Aorta (tissue), 5 donors: ENCODE results near the gene RPL22. TPM values are rescaled to one million over a fixed set of nuclear protein-coding genes. Genes with fewer than 3 reads are reported as not detected.

Experiments used
- ATAC-seq: fragments of 200-7000 bp; cut with Tn5 transposase; one replicate; pipeline ENCODE4 v1.9.1; 2022; ENCODE audit warnings: moderate library complexity; ENCODE audit not compliant: low FRiP score
- DNase-seq, 2 donors: peaks; one replicate each; pipeline ENCODE4 v3.0.0-alpha.2; 2020
- H3K27ac ChIP-seq, 2 donors: one replicate each; pipeline ENCODE4 v1.5.1; 2013; ENCODE audit warnings: low read length in 2 of 2, mild to moderate bottlenecking in 2 of 2, moderate library complexity in 2 of 2, control low read depth in 1 of 2, inconsistent platforms in 1 of 2, low read depth in 1 of 2
- H3K27me3 ChIP-seq, 2 donors: one replicate each; pipeline ENCODE4 v1.6.1; 2013; ENCODE audit warnings: control low read depth in 1 of 2, low read length in 1 of 2, mild to moderate bottlenecking in 1 of 2, moderate library complexity in 1 of 2; ENCODE audit not compliant: insufficient read depth in 2 of 2, control insufficient read depth in 1 of 2
- H3K36me3 ChIP-seq, 2 donors: one replicate each; pipeline ENCODE4 v1.6.1; 2013; ENCODE audit warnings: control low read depth in 1 of 2, low read length in 1 of 2, mild to moderate bottlenecking in 1 of 2; ENCODE audit not compliant: insufficient read depth in 2 of 2, control insufficient read depth in 1 of 2
- H3K4me1 ChIP-seq, 2 donors: one replicate each; pipeline ENCODE4 v1.6.1; 2013; ENCODE audit warnings: low read length in 2 of 2, control low read depth in 1 of 2, mild to moderate bottlenecking in 1 of 2, moderate library complexity in 1 of 2; ENCODE audit not compliant: insufficient read depth in 2 of 2, control insufficient read depth in 1 of 2
- H3K4me3 ChIP-seq, 2 donors: one replicate each; pipeline ENCODE4 v1.5.1; 2013; ENCODE audit warnings: low read length in 2 of 2, control low read depth in 1 of 2, mild to moderate bottlenecking in 1 of 2
- H3K9me3 ChIP-seq: one replicate; pipeline ENCODE4 v1.6.1; 2013; ENCODE audit warnings: mild to moderate bottlenecking, low read length; ENCODE audit not compliant: control insufficient read depth
- WGBS, 2 donors: extraction: QIAGEN DNeasy Blood & Tissue Kit; methylation state at CpG; one replicate each; pipeline ENCODE4 v1.1.7; 2013; 5-methylcytosine and 5-hydroxymethylcytosine counted together
- intact Hi-C, 2 donors: fragments of 100-400 bp; cut with DNase I; formaldehyde crosslinking; loops; one replicate each; pipeline versions ENCODE4 v1.14.2 to v1.15.0; 2022
- polyA plus RNA-seq, 2 donors: library from polyadenylated mRNA; stranded (reverse); fragments of 200-250 nt; gene quantifications; one replicate each; pipeline ENCODE4 v1.2.3, GENCODE V29; 2013
- total RNA-seq, 2 donors: library from RNA; stranded (reverse); fragmentation: NEBNext Ultra II Directional; extraction: Animal tissue kit (Norgen Biotek cat#: 25700); gene quantifications; one replicate each; pipeline ENCODE4 v1.2.1, GENCODE V29; 2021
- donor health status: healthy with polysubstance abuse.
- donor health status: Bipolar disorder and iron deficiency.
- donor health status: DM: no; HTN: no; CAD: no.
- donor health status: DM: no; HTN: no; CAD: no.
- donor health status: DM: yes; HTN: yes; CAD: no.

Gene RPL22
- total and polyA plus RNA-seq, 4 donors: 309 to 547 (median 352) TPM

DNA sequence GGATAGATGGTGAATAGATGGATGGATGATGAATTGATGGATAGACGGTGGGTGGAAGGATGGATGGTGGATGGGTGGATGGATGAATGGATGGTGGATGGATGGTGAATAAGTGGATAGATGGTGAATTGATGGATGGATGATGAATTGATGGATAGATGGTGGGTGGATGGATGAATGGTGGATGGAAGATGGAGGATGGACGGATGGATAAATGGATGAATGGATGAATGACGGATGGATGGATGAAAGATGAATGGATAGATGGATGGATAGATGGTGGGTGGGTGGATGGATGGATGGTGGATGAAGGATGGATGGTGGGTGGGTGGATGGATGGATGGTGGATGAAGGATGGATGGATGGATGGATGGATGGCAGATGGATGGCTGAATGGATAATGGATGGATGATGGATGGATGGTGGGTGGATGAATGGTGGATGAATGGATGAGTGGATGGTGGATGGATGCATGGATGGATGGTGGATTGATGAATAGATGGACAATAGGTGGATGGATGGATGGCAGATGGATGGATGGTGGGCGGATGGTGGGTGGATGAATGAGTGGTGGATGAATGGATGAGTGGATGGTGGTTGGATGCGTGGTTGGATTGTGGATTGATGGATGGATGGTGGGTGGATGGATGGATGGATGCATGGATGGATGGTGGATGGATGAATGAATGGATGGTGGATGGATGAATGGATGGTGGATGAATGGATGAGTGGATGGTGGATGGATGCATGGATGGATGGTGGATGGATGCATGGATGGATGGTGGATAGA is 24.6 kb downstream of the RPL22 start:
- H3K27ac ChIP-seq: no peak overlapping the region
- no peak for ATAC-seq
- peak in 1 of 2 donors; percentile 23 for DNase-seq
- H3K9me3 ChIP-seq: no peaks in the 10 kb centered on the region
- WGBS, 2 donors: 92 to 93% methylated on average over 5 of the region's 5 CpGs
- H3K4me1 ChIP-seq: no peaks in the 10 kb centered on the region
- H3K27me3 ChIP-seq: no peaks in the 10 kb centered on the region
- H3K36me3 ChIP-seq: no peaks in the 10 kb centered on the region
- intact Hi-C loops: no loop called here
- no peak overlapping the region for H3K4me3 ChIP-seq

- Histone ChIP-seq H3K36me3 (no peaks in the 10 kb centered on the region), H3K9me3 (no peaks in the 10 kb centered on the region), H3K27ac (no peak overlapping the region), H3K27me3 (no peaks in the 10 kb centered on the region), H3K4me3 (no peak overlapping the region), H3K4me1 (no peaks in the 10 kb centered on the region)
- intact Hi-C loops: no loop called here
- DNase-seq: no peak
- 83 to 88% methylated on average over 10 of the region's 10 CpGs for WGBS, 2 donors
- ATAC-seq: no peak
These were observed 26.8 kb downstream of the RPL22 start for GRCh38 chr1:6172549-6172948.

GRCh38 chr1:6171548-6172124 is 27.8 kb downstream of the RPL22 start:
- Histone ChIP-seq H3K27ac (no peak overlapping the region), H3K4me3 (no peak overlapping the region), H3K36me3 (no peaks in the 10 kb centered on the region), H3K4me1 (no peaks in the 10 kb centered on the region), H3K9me3 (no peaks in the 10 kb centered on the region), H3K27me3 (no peaks in the 10 kb centered on the region)
- intact Hi-C loops: no loop called here
- WGBS, 2 donors: 53 to 54% methylated on average over 9 to 10 of the region's 10 CpGs
- no peak for ATAC-seq
- no peak for DNase-seq

GRCh38 chr1:6170742-6171201 is 28.6 kb downstream of the RPL22 start:
- Histone ChIP-seq H3K27me3 (no peaks in the 10 kb centered on the region), H3K9me3 (no peaks in the 10 kb centered on the region), H3K4me3 (no peak overlapping the region), H3K36me3 (no peaks in the 10 kb centered on the region), H3K27ac (no peak overlapping the region), H3K4me1 (no peaks in the 10 kb centered on the region)
- 72 to 73% methylated on average over 19 of the region's 19 CpGs for WGBS, 2 donors
- no peak for DNase-seq
- intact Hi-C loops: no loop called here
- ATAC-seq: no peak

- Histone ChIP-seq H3K9me3 (no peaks in the 10 kb centered on the region), H3K4me3 (no peak overlapping the region), H3K27ac (no peak overlapping the region), H3K4me1 (no peaks in the 10 kb centered on the region), H3K36me3 (no peaks in the 10 kb centered on the region), H3K27me3 (no peaks in the 10 kb centered on the region)
- intact Hi-C loops: no loop called here
- DNase-seq (no peak), ATAC-seq (no peak)
- 79 to 80% methylated on average over 16 of the region's 16 CpGs for WGBS, 2 donors
These were observed 29.2 kb downstream of the RPL22 start for GRCh38 chr1:6170116-6170741.

GRCh38 chr1:6168947-6169586 is 30.3 kb downstream of the RPL22 start:
- Histone ChIP-seq H3K4me3 (no peak overlapping the region), H3K36me3 (no peaks in the 10 kb centered on the region), H3K27ac (no peak overlapping the region), H3K9me3 (no peaks in the 10 kb centered on the region), H3K27me3 (no peaks in the 10 kb centered on the region), H3K4me1 (no peaks in the 10 kb centered on the region)
- intact Hi-C loops: no loop called here
- ATAC-seq: no peak
- DNase-seq: no peak
- WGBS, 2 donors: 73 to 76% methylated on average over 18 of the region's 18 CpGs

DNA sequence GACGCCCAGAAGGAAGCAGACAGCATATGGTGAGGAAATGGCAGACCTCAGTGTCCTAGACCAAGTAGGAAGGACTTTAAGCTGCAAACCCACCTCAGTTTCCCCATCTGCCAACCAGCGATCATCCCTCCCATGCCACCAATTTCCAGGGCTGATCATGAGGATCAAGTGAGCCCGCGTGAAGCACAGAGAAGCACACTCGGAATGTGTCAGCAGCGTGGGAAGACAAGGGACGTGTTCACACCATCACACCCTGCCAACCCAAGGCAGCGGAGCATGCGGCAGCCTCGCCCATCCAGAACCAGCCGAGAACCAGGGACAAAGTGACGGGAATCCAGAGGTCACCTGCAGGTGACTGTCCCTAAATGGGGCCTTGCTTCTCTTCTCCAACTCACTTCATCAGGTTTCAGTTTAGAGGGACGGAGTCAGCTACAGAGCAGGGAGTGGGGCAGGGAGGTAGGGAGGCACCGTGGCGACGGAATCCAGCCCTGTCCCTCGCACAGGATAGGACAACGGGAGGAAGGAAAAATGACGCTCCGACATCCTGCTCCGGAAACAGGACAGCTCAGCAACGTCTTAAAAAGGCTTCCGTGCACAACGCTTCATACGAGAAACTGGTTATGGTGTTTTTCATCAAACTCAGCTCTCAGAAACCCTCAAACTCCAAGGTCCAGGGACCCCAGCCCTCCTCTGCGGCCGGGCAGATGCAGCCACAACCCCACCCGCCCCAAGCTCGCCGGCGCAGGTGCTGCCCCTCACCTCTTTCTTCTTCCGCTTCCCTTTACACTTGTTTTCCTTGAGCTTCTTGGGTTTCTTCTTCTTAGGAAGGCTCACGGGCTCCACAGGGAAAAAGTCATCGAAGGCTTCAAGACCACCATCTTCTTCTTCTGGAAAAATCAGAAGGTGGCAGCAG is 31.7 kb downstream of the RPL22 start:
- intact Hi-C loops: no loop called here

More for the DNA sequence above, 31.7 kb downstream of the RPL22 start:
- DNase-seq (no peak), ATAC-seq (no peak)
- no peaks in the 10 kb centered on the region for H3K36me3 ChIP-seq
- WGBS, 2 donors: 82 to 83% methylated on average over 34 of the region's 34 CpGs
- H3K4me3 ChIP-seq: no peak overlapping the region
- no peak overlapping the region for H3K27ac ChIP-seq
- no peaks in the 10 kb centered on the region for H3K9me3 ChIP-seq
- H3K27me3 ChIP-seq: no peaks in the 10 kb centered on the region
- H3K4me1 ChIP-seq: no peaks in the 10 kb centered on the region
